GM19324 (cell line): ENCODE data around the gene FURIN.
"Not testable (repeated sequence)": the region's sequence is repeated elsewhere in the genome, so short reads cannot be mapped to it uniquely, and the experiment has no call there.

ENCODE experiments used
- ATAC-seq: cut with Tn5 transposase; IDR thresholded peaks from one replicate; pipeline ENCODE4 v1.9.1; 2021; ENCODE audit warnings: mild to moderate bottlenecking, moderate library complexity; ENCODE audit not compliant: unreplicated experiment, low FRiP score

FURIN gene

GRCh38 chr15:90869601-90870353, 1.4 kb downstream of the FURIN start:
- ATAC-seq, result no peak

- no peak for ATAC-seq
These were observed 2.2 kb downstream of the FURIN start for GRCh38 chr15:90870354-90871138.

DNA sequence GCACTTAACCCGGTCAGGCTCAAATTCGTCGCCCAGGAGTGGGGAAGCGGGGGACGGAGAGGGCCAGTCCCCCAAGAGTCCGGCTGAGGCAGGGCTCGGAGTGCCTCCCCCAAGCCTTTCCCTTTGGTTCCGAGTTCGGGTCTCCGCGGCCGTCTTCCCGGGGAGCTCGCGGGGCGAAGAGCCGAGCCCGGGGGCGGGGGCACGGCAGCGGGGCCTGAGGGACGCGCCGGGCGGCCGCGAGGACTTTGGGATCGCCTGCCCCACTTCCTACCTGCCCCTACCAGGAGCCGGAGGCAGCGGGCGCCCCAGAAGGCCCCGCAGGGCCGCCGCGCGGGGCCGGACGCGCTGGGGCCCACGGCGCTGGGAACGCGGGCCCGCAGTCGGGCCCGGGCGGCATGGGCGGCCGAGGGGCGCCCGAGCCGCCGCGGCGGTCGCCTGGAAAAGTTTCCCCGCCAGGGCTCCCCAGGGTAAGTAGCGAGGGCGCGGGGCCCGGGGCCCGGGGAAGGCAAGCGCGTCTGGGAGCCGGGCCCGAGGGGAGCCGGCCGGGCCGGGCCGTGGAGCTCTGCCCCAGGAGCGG, 2.8 kb downstream of the FURIN start:
- peak; percentile 37 for ATAC-seq

DNA sequence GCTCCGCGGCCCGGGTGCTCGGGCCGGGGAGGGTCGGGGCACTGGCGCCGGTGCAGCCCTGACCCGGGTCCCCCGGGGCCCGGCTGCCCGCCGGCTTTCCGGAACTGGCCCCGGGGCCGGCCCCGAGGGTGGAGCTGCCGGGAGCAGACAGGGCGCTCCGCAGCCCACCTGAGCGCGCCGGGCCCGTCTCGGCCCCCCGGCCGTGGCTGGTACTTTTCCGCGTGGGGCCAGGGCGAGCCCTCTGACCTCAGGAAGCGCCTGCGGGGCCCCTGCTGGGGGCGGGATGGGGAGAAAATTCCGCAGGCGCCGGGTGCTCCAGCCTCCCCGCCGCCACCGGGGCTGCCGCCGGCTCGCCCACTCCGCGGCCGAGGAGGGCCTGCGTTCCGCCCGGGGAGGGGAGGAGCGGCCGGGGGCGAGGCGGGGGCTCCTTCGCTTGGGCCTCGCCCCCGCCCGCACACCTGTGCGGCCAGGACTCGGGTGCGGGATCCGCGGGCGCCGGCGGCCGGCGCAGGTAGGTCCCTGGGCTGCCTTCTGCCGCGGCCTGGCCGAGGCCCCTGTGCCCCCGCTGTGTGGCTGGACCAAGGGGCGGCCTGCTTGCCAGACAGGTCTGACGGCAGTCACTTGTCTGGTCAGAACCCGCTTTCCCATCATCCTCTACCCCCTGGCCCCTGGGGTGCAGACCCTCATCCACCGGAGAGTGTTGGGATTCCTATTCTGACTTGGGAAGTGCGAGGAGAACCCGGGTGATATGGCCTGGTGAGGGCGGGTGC, 3.5 kb downstream of the FURIN start:
- peak; percentile 42 for ATAC-seq

DNA sequence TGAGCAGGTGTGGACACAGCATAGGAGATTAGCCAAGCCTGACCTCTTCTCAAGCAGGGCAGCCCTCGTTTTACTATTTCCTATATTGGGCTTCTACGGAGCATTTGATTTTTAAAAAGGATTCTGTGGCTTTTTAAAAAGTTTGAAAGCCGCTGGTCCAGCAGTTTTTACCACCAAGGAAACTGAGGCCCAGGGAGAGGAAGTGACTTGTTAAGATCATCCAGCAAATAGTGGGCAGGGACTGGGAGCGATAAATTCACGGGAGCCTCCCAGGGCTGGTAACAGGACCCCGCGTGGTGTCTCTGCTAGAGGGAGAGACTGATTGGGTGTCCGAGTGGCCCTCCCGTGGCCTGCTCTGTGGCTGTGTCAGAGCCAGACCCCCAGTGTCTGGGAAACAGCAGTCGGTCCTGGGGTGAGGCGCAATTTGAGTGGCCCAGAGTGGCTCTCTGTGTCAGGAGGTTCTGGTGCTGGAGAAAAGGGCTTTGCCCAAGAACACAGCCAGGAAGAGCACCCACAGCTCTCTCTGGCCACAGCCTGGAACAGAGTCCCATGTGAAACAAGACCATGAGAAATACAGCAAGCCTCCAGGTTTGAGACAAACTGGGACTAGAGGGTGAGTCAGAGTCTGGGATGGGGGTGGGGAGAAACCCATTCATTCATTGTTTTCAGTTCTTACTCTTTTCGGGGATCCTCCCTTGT, 4.2 kb downstream of the FURIN start:
- no peak for ATAC-seq

DNA sequence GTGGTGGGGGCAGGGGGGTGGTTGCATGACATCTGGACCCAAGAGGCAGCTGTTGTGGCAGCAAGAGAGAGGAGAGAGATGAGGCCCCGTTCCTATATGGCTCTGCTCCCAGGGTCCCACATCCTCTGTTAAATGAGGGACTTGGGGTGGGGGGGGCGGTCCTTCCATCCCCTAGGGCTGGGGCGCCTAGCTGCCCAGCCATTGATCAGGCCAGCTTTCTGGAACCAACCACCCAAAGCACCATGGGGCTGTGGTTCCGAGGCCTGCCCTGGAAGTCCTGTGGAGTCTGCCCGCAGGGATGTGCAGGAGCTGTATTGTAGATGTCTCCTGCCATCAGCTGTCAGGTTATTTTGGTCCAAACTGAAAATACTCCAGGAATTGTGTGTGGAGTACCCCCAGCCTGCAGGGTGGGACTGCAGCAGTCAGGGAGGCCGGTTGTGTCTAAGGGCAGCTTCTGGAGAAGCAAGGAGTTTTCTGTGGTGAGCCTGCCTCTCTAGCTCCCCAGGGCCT, 5.2 kb downstream of the FURIN start:
- ATAC-seq, result no peak

GRCh38 chr15:90873998-90874605, 5.7 kb downstream of the FURIN start:
- no peak for ATAC-seq

DNA sequence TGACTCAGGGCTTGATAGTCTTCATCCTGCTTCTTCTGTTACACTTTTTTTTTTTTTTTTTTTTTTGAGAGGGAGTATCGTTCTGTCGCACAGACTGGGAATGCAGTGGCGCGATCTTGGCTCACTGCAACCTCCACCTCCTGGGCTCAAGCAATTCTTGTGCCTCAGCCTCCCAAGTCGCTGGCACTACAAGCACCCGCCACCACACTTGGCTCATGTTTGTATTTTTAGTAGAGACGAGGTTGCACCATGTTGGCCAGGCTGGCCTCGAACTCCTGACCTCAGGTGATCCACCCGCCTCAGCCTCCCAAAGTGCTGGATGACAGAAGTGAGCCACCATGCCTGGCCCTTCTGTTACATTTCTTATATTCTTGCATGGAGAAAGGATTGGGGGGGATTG, 6.6 kb downstream of the FURIN start:
- ATAC-seq, result not testable (repeated sequence)

DNA sequence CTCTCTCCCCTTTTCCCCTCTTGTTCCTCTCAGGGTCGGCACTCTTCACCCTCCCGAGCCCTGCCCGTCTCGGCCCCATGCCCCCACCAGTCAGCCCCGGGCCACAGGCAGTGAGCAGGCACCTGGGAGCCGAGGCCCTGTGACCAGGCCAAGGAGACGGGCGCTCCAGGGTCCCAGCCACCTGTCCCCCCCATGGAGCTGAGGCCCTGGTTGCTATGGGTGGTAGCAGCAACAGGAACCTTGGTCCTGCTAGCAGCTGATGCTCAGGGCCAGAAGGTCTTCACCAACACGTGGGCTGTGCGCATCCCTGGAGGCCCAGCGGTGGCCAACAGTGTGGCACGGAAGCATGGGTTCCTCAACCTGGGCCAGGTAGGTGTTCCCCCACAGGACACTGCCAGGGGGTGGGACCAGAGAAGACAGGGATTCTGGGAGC, 7.2 kb downstream of the FURIN start:
- ATAC-seq, result no peak

GRCh38 chr15:90876046-90876445, 7.7 kb downstream of the FURIN start:
- no peak for ATAC-seq

- no peak for ATAC-seq
These were observed 8.3 kb downstream of the FURIN start for GRCh38 chr15:90876512-90877170.

DNA sequence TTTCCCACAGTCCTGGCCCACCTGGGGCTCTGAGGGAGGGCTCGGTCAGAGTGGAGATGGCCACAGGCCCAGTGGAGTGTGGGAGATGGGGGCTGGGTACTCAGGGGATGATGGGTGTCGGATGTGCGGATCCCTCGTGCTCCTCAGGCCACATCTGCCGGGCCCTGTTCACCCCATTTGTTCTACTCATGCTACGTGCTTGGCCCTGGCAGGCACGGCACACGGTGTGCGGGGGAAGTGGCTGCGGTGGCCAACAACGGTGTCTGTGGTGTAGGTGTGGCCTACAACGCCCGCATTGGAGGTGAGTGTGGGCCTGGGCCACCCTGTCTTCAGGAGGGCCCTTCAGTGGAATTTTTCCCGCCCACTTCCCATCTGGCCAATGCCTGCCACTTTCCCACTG, 8.9 kb downstream of the FURIN start:
- ATAC-seq, result no peak

GRCh38 chr15:90877996-90878395, 9.6 kb downstream of the FURIN start:
- no peak for ATAC-seq

DNA sequence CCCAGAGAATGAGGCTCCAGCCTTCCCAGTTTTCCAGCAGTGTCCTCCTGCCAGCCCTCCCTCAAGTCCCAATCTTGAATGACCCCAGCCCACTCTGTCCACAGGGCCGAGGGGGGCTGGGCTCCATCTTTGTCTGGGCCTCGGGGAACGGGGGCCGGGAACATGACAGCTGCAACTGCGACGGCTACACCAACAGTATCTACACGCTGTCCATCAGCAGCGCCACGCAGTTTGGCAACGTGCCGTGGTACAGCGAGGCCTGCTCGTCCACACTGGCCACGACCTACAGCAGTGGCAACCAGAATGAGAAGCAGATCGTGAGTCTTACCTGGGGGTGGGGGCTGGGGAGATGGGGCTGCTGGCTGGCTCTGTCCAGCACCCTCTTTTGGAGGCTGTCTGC, 10.3 kb downstream of the FURIN start:
- no peak for ATAC-seq

DNA sequence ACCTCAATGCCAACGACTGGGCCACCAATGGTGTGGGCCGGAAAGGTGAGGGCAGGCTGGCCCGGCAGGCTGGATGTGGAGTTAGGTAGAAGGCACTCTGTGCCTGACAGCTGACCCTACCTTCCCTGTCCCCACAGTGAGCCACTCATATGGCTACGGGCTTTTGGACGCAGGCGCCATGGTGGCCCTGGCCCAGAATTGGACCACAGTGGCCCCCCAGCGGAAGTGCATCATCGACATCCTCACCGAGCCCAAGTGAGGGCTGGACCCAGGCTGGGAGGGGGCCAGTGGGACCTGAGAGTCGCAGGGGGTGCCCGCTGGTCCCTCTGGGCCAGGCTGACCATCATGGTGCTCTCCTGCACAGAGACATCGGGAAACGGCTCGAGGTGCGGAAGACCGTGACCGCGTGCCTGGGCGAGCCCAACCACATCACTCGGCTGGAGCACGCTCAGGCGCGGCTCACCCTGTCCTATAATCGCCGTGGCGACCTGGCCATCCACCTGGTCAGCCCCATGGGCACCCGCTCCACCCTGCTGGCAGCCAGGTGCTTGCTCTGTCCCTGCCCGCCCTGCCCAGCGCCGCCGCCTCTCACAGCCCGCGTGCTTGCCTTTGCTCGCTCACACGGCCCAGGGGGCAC, 11.5 kb downstream of the FURIN start:
- ATAC-seq, result no peak

- ATAC-seq, result no peak
These were observed 12.2 kb downstream of the FURIN start for GRCh38 chr15:90880381-90881145.

- no peak for ATAC-seq
These were observed 13.0 kb downstream of the FURIN start for GRCh38 chr15:90881181-90881977.
